H9 (cell line): ENCODE results near the gene NSD1. TPM values are rescaled to one million over a fixed set of nuclear protein-coding genes. Genes with fewer than 3 reads are reported as not detected.
"Not testable (repeated sequence)": the region's sequence is repeated elsewhere in the genome, so short reads cannot be mapped to it uniquely, and the experiment has no call there.

Experiments
- DNase-seq: peaks from one replicate; pipeline ENCODE4 v3.0.0-alpha.2; 2017
- H2AFZ ChIP-seq: one replicate; pipeline ENCODE4 v1.6.1; 2013; ENCODE audit warnings: mild to moderate bottlenecking, low read length, control low read depth, moderate library complexity
- H2AK5ac ChIP-seq: 2 replicates; pipeline ENCODE4 v1.6.1; 2013; ENCODE audit warnings: low read length, control low read depth, mixed read lengths; ENCODE audit not compliant: insufficient read length
- H2BK120ac ChIP-seq: one replicate; pipeline ENCODE4 v1.6.1; 2013; ENCODE audit warnings: low read depth, mild to moderate bottlenecking, low read length, control low read depth, inconsistent platforms; ENCODE audit not compliant: poor library complexity, severe bottlenecking
- H2BK12ac ChIP-seq: 2 replicates; pipeline ENCODE4 v1.6.1; 2013; ENCODE audit warnings: low read length, control low read depth, mixed read lengths, low read depth; ENCODE audit not compliant: insufficient read length
- H2BK15ac ChIP-seq: 2 replicates; pipeline ENCODE4 v1.6.1; 2013; ENCODE audit warnings: low read depth, low read length, control low read depth
- H2BK20ac ChIP-seq: one replicate; pipeline ENCODE4 v1.6.1; 2013; ENCODE audit warnings: low read depth, mild to moderate bottlenecking, low read length, control low read depth, inconsistent platforms; ENCODE audit not compliant: poor library complexity, severe bottlenecking
- H2BK5ac ChIP-seq: 2 replicates; pipeline ENCODE4 v1.6.1; 2013; ENCODE audit warnings: low read length, control low read depth, mixed read lengths; ENCODE audit not compliant: insufficient read length
- H3K14ac ChIP-seq: 2 replicates; pipeline ENCODE4 v1.6.1; 2013; ENCODE audit warnings: low read length, control low read depth; ENCODE audit not compliant: insufficient read depth
- H3K18ac ChIP-seq: 2 replicates; pipeline ENCODE4 v1.6.1; 2013; ENCODE audit warnings: low read depth, mild to moderate bottlenecking, mixed read lengths, low read length, control low read depth; ENCODE audit not compliant: insufficient read length
- H3K23ac ChIP-seq: 2 replicates; pipeline ENCODE4 v1.6.1; 2013; ENCODE audit warnings: low read length, control low read depth, mixed read lengths, low read depth; ENCODE audit not compliant: insufficient read length
- H3K23me2 ChIP-seq: 2 replicates; pipeline ENCODE4 v1.6.1; 2013; ENCODE audit warnings: low read depth, mild to moderate bottlenecking, mixed read lengths, low read length, control low read depth; ENCODE audit not compliant: insufficient read length, poor library complexity, severe bottlenecking
- H3K27ac ChIP-seq: 2 replicates; pipeline ENCODE4 v1.5.1; 2013; ENCODE audit warnings: low read length, control low read depth, mixed read lengths, low read depth; ENCODE audit not compliant: insufficient read length
- H3K27me3 ChIP-seq: 2 replicates; pipeline ENCODE4 v1.6.1; 2013; ENCODE audit warnings: low read length, control low read depth, inconsistent platforms; ENCODE audit not compliant: insufficient read depth
- H3K4ac ChIP-seq: 2 replicates; pipeline ENCODE4 v1.6.1; 2013; ENCODE audit warnings: low read depth, mild to moderate bottlenecking, control low read depth, inconsistent platforms, low read length, moderate library complexity
- H3K4me1 ChIP-seq: 2 replicates; pipeline ENCODE4 v1.6.1; 2013; ENCODE audit warnings: low read length, control low read depth, inconsistent platforms; ENCODE audit not compliant: insufficient read depth
- H3K4me2 ChIP-seq: 2 replicates; pipeline ENCODE4 v1.6.1; 2013; ENCODE audit warnings: low read length, control low read depth, mixed read lengths; ENCODE audit not compliant: insufficient read length, insufficient read depth
- H3K56ac ChIP-seq: 2 replicates; pipeline ENCODE4 v1.6.1; 2013; ENCODE audit warnings: low read depth, mild to moderate bottlenecking, mixed read lengths, low read length, control low read depth; ENCODE audit not compliant: insufficient read length
- H3K79me1 ChIP-seq: 2 replicates; pipeline ENCODE4 v1.6.1; 2013; ENCODE audit warnings: low read depth, mild to moderate bottlenecking, moderate library complexity, low read length, control low read depth, inconsistent platforms; ENCODE audit not compliant: insufficient read depth, poor library complexity, severe bottlenecking
- H3K79me2 ChIP-seq: 2 replicates; pipeline ENCODE4 v1.6.1; 2013; ENCODE audit warnings: low read length, control low read depth, inconsistent platforms; ENCODE audit not compliant: insufficient read depth
- H3K9ac ChIP-seq: 2 replicates; pipeline ENCODE4 v1.6.1; 2013; ENCODE audit warnings: low read length, control low read depth, mixed read lengths; ENCODE audit not compliant: insufficient read length; ENCODE audit errors: extremely low read depth
- H3K9me3 ChIP-seq: one replicate; pipeline ENCODE4 v1.6.1; 2013; ENCODE audit warnings: low read depth, low read length, inconsistent platforms; ENCODE audit not compliant: control insufficient read depth
- H3T11ph ChIP-seq: one replicate; pipeline ENCODE4 v1.6.1; 2013; ENCODE audit warnings: mild to moderate bottlenecking, low read length, control low read depth, inconsistent platforms
- H4K20me1 ChIP-seq: one replicate; pipeline ENCODE4 v1.6.1; 2013; ENCODE audit not compliant: control insufficient read depth, insufficient read length, insufficient read depth
- H4K5ac ChIP-seq: 2 replicates; pipeline ENCODE4 v1.6.1; 2013; ENCODE audit warnings: low read depth, mild to moderate bottlenecking, mixed read lengths, low read length, control low read depth; ENCODE audit not compliant: insufficient read length
- H4K8ac ChIP-seq: replicated peaks from 2 replicates; pipeline ENCODE4 v1.6.1; 2013; ENCODE audit warnings: low read length, control low read depth, mixed read lengths, low read depth; ENCODE audit not compliant: insufficient read length
- H4K91ac ChIP-seq: 2 replicates; pipeline ENCODE4 v1.6.1; 2013; ENCODE audit warnings: low read depth, mild to moderate bottlenecking, moderate library complexity, mixed read lengths, low read length, control low read depth; ENCODE audit not compliant: insufficient read length
- H3K27ac Mint-ChIP-seq, 3 experiments: 2 replicates in 2 of 3; 3 replicates in 1 of 3; pipeline ENCODE4 v1.8.0; 2020 to 2021; ENCODE audit warnings: mixed read lengths in 3 of 3, mild to moderate bottlenecking in 1 of 3, moderate library complexity in 1 of 3
- H3K27me3 Mint-ChIP-seq: 2 replicates; pipeline ENCODE4 v1.8.0; 2021; ENCODE audit warnings: low read depth, mild to moderate bottlenecking, moderate library complexity, mixed read lengths
- H3K36me3 Mint-ChIP-seq, 3 experiments: 2 replicates in 2 of 3; 3 replicates in 1 of 3; pipeline ENCODE4 v1.8.0; 2020 to 2021; ENCODE audit warnings: low read depth in 3 of 3, mixed read lengths in 3 of 3; ENCODE audit not compliant: insufficient read depth in 1 of 3
- H3K4me1 Mint-ChIP-seq, 2 experiments: 2 replicates each; pipeline ENCODE4 v1.8.0; 2020; ENCODE audit warnings: mixed read lengths in 2 of 2
- H3K4me3 Mint-ChIP-seq, 2 experiments: 2 replicates in 1 of 2; 3 replicates in 1 of 2; pipeline ENCODE4 v1.8.0; 2020 to 2021; ENCODE audit warnings: mild to moderate bottlenecking in 2 of 2, mixed read lengths in 2 of 2, moderate library complexity in 1 of 2
- H3K9me3 Mint-ChIP-seq, 2 experiments: 2 replicates in 1 of 2; 3 replicates in 1 of 2; pipeline ENCODE4 v1.8.0; 2020; ENCODE audit warnings: mild to moderate bottlenecking in 2 of 2, mixed read lengths in 2 of 2, moderate library complexity in 1 of 2
- WGBS: extraction: QIAGEN DNeasy Blood & Tissue Kit; methylation state at CpG from one replicate; pipeline ENCODE4 v1.1.7; 2013; ENCODE audit warnings: missing lambda C conversion rate, low lambda C conversion rate, mixed read lengths; ENCODE audit not compliant: insufficient read length; ENCODE audit errors: extremely low coverage; 5-methylcytosine and 5-hydroxymethylcytosine counted together
- total RNA-seq: library from RNA; stranded (reverse); gene quantifications from 2 replicates; pipeline ENCODE4 v1.2.1, GENCODE V29; 2021
- TF ChIP-seq, protein P1 (sequence below): fragments of 200-600 bp; sonication (generic); conservative IDR thresholded peaks from 3 replicates; pipeline ENCODE4 v1.8.0; 2021; ENCODE audit warnings: antibody characterized with exemption, mild to moderate bottlenecking

The NSD1 gene
- total RNA-seq, 1 experiment from 2014 or later = 213 TPM

DNA sequence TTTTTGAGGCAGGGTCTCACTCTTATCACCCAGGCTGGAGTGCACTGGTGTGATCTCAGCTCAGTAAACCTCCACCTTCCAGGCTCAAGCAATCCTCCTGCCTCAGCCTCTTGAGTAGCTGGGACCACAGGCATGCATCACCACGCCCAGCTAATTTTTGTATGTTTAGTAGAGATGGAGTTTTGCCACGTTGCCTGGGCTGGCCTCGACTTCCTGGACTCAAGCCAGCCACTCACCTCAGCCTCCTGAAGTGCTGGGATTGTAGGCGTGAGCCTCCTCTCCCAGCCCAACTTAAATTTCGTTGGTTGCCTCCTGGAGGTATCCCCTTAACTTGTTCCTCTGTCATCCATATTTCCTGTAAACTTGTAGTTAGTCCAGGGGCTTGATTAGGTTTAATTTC is 122.7 kb downstream of the NSD1 start:
- H3K4ac ChIP-seq = no peak overlapping the region
- H2BK5ac ChIP-seq = no peak overlapping the region
- H2BK120ac ChIP-seq = no peak overlapping the region
- no peak overlapping the region for H3K9ac ChIP-seq
- no peak for DNase-seq
- TF ChIP-seq, protein P1, sequence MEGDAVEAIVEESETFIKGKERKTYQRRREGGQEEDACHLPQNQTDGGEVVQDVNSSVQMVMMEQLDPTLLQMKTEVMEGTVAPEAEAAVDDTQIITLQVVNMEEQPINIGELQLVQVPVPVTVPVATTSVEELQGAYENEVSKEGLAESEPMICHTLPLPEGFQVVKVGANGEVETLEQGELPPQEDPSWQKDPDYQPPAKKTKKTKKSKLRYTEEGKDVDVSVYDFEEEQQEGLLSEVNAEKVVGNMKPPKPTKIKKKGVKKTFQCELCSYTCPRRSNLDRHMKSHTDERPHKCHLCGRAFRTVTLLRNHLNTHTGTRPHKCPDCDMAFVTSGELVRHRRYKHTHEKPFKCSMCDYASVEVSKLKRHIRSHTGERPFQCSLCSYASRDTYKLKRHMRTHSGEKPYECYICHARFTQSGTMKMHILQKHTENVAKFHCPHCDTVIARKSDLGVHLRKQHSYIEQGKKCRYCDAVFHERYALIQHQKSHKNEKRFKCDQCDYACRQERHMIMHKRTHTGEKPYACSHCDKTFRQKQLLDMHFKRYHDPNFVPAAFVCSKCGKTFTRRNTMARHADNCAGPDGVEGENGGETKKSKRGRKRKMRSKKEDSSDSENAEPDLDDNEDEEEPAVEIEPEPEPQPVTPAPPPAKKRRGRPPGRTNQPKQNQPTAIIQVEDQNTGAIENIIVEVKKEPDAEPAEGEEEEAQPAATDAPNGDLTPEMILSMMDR = no peak
- H3K23me2 ChIP-seq = no peaks in the 10 kb centered on the region
- H2AK5ac ChIP-seq = no peak overlapping the region
- no peaks in the 10 kb centered on the region for H3K9me3 Mint-ChIP-seq
- no peak overlapping the region for H4K8ac ChIP-seq
- H2AFZ ChIP-seq = no peak overlapping the region
- H3T11ph ChIP-seq = no peak overlapping the region
- no peak overlapping the region for H3K18ac ChIP-seq
- no peaks in the 10 kb centered on the region for H3K4me1 ChIP-seq
- no peak overlapping the region for H3K56ac ChIP-seq
- H3K36me3 Mint-ChIP-seq = peaks cover 51 to 97% (median 87%) of the 10 kb centered on the region in 3 experiments; a peak in 6 of 7 replicates
- no peaks in the 10 kb centered on the region for H3K79me1 ChIP-seq
- WGBS = no CpG with 5 or more reads among the region's 5 CpGs
- H3K4me1 Mint-ChIP-seq = no peaks in the 10 kb centered on the region
- H4K5ac ChIP-seq = no peak overlapping the region
- H3K79me2 ChIP-seq = no peaks in the 10 kb centered on the region
- H3K4me2 ChIP-seq = no peak overlapping the region
- no peak overlapping the region for H3K4me3 Mint-ChIP-seq
- no peak overlapping the region for H4K91ac ChIP-seq
- H3K14ac ChIP-seq = no peak overlapping the region
- H2BK15ac ChIP-seq = no peak overlapping the region
- H3K27me3 Mint-ChIP-seq = no peaks in the 10 kb centered on the region
- no peak overlapping the region for H2BK12ac ChIP-seq
- no peak overlapping the region for H3K23ac ChIP-seq
- no peaks in the 10 kb centered on the region for H4K20me1 ChIP-seq
- H2BK20ac ChIP-seq = no peak overlapping the region
- H3K27ac ChIP-seq = no peak overlapping the region
- peak overlapping the region in 1 of 3 experiments; percentile 62; a peak in 1 of 7 replicates for H3K27ac Mint-ChIP-seq
- H3K9me3 ChIP-seq = no peaks in the 10 kb centered on the region
- no peaks in the 10 kb centered on the region for H3K27me3 ChIP-seq

DNA sequence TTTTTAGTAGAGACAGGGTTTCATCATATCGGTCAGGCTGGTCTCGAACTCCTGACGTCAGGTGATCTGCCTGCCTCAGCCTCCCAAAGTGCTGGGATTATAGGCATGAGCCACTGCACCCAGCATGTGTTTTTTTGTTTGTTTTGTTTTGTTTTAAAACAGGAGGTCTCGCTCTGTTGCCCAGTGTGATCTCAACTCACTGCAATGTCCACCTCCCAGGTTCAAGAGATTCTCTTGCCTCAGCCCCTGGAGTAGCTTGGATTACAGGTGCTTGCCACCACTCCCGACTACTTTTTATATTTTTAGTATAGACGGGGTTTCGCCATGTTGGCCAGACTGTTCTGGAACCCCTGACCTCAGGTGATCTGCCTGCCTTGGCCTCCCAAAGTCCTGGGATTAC is 125.1 kb downstream of the NSD1 start:
- H3K14ac ChIP-seq, H4K20me1 ChIP-seq, H3K9ac ChIP-seq, H2BK5ac ChIP-seq, H3K4me1 ChIP-seq, H3K4ac ChIP-seq, H2BK15ac ChIP-seq, H2BK120ac ChIP-seq, H2BK20ac ChIP-seq, H3T11ph ChIP-seq, H2BK12ac ChIP-seq, DNase-seq, H2AFZ ChIP-seq, H3K79me1 ChIP-seq, H3K9me3 Mint-ChIP-seq, H3K56ac ChIP-seq, H3K23me2 ChIP-seq, H3K9me3 ChIP-seq, H3K27ac ChIP-seq, H3K4me3 Mint-ChIP-seq, H3K4me2 ChIP-seq, H3K27me3 ChIP-seq, H4K91ac ChIP-seq, H3K18ac ChIP-seq, H3K79me2 ChIP-seq, H2AK5ac ChIP-seq, H3K27me3 Mint-ChIP-seq, H4K5ac ChIP-seq, H4K8ac ChIP-seq, H3K23ac ChIP-seq, H3K4me1 Mint-ChIP-seq: not testable (repeated sequence)
- WGBS = no CpG with 5 or more reads among the region's 7 CpGs
- H3K36me3 Mint-ChIP-seq = peaks cover 44 to 98% (median 85%) of the 10 kb centered on the region in 3 experiments; a peak in 6 of 7 replicates
- H3K27ac Mint-ChIP-seq = peak overlapping the region in 2 of 3 experiments; percentile 87 to 88; a peak in 2 of 7 replicates
